GM21526 (cell line): ENCODE measurements around the gene TSPY4.
"Not testable (repeated sequence)": the region's sequence is repeated elsewhere in the genome, so short reads cannot be mapped to it uniquely, and the experiment has no call there.

Source experiments
- ATAC-seq: cut with Tn5 transposase; IDR thresholded peaks from one replicate; pipeline ENCODE4 v1.9.1; 2021; ENCODE audit warnings: moderate library complexity; ENCODE audit not compliant: unreplicated experiment, low FRiP score

TSPY4 gene, protein sequence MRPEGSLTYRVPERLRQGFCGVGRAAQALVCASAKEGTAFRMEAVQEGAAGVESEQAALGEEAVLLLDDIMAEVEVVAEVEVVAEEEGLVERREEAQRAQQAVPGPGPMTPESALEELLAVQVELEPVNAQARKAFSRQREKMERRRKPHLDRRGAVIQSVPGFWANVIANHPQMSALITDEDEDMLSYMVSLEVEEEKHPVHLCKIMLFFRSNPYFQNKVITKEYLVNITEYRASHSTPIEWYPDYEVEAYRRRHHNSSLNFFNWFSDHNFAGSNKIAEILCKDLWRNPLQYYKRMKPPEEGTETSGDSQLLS

DNA sequence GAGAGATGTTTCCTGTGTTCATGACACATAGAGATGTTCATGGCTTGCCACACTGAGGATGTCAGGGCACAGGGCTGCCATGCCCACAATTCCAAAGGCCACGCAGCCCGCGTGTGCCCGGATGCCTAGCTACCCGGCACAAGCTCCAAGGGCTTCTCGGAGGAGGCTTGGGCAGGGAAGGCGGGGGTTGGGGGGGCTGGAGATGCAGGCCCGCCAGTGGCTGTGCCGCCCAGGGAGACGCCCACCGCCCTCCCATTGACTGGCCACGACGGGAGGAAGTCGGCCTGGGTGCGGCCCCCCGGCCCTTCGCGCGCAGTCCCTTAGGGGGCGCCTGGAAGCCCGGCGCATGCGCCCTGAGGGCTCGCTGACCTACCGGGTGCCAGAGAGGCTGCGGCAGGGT is at the start of gene TSPY4:
TSS of gene TSPY4 (plus strand) at position 301 of the 400 bp plus-strand sequence. CDS start at position 347, 46 bp downstream.
- ATAC-seq = not testable (repeated sequence)

- ATAC-seq = no peak
Observed at GRCh38 chrY:9320996-9321395, 16.3 kb upstream of the TSPY4 start.

GRCh38 chrY:9357497-9357896 is 20.2 kb downstream of the TSPY4 start, which contains the start of gene TSPY8:
TSS of gene TSPY8 (plus strand) at chrY:9357797. CDS start at chrY:9357843, 46 bp downstream.
- not testable (repeated sequence) for ATAC-seq
